ENCODE results near the gene CACNA1C.

The CACNA1C gene

DNA sequence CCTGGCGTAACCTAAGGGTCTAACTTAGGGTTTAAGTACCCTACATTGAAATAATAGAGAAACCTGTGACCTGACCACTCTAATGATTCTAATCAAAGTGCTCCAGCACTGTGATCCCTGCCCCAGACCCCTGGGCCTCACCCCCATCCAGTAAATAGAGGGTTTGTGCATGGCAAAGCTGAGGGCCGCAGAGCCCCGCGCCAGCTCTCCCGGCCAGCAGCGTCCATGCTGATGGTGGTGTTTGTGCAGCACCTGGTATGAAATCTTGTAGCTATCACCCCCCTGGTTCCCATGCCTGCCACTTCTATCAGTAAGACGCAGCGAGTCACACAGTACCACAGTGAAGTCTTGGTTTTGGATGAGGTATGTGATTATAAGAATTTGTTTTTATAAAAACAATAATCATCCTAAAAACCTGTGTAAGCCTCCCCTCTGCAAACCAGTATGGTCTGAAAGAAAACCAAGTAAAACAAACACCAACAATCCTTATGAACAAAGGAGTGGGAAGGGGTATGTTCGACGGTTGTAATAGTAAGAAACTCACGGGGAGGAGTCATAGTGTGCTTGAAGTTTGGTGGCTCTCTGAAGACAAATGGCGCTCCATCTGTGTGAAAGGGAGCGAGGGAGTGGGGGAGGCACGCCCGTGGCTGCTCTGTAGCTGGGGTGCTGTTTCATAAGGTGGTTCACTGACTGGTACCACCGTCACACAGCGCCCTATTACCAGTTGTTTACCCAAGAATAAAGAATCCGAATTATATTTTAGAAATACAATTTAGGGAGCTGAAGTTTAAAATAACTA, 156.2 kb downstream of the CACNA1C start:
- DNase-seq, result no peak

DNA sequence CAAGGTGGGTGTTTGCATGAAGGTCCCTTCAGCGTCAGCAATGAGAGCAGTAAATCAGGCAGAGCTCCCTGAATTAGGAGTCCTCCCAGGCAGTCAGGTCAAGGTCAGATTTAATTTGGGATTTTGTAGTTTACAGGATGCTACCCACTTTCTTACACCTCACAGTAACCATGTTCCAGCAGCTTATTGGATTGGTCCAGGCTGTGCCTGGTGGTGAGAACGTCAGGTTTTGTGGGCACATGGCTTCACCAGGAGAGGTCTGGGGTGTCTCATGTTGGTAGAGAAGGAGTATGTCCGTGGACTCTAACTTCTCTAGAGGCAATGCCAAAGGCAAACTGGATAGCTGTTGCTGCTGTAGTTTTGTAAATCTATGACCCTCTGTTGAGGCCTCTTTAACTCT, 158.3 kb downstream of the CACNA1C start:
- DNase-seq, result no peak

DNA sequence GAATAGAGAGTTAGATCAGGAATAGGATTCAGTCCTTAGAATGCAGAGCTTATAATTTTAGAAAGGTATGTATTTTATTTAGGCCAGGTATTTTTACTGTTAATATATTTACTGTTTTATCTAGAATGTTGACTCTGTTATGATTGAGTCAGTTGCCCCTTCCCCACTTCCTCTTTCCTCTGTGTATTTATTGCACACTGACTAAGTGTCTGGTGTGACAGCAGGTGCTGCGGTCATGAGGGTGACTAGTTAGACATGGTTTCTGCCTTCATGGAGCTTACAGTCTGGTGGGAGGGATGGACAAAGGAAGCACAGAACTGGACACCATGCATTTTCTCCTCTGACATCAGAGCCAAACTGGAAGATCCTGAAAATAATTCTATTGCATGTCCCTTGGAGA, 159.8 kb downstream of the CACNA1C start:
- no peak for DNase-seq

DNA sequence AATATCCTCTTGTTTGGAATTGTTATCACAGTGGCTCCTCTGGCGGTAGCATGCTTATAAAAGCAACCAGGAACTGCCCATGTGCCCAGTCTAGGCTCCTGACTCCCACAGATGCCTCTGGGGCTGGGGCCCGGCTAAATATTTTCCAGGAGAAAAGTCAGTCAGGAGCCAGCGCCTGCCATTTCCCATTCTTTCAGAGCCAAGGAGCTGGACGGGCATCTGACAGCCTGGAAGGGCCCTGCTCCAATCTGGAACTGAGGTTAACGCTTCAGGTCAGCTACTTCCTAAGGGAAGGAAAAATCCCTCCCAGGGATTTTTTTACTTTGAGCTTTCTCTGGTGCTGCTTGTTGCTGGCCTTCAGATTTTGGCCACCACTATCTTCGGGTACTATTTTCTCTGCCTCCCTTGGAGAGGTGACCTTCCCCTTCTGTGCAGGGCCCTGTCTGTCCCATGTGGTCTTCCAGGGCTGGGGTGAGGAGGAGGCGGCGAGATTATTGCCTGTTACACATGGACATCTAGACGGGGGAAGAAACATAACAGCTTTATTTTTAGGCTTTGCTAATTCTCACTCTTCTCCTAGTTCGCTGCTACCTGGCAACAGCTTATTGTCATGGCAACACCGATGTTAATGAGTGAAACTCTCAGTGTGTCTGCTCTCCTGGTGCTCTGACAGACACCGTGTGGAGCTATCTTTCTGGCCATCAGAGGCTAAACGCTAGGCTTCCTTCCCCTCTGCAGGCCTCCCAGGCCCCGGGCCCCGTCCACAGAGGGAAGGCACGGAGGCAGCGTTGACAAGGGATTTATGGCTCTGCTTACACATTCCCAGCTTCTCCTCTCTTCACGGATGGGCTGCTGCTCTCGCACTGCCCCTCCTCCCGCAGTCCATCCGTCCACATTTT, 160.4 kb downstream of the CACNA1C start:
- no peak for DNase-seq

DNA sequence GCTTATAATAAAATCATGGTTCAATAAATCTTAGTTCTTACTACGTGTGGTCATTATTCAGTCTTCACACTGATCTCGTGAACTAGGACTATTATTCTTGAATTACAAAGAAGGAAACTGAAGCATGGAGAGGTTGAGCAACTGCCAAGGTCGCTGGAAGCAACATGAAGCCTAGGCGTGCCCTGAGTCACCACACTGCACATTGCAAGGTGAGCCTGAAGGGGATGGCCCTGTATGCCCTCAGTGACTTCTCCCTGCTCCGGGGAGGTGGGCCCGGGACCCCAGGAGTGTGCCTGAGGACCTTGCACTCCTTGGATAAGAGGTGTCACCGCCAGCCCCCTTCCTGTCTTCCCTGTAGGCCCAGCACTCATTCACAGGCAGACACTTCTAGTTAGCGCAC, 161.6 kb downstream of the CACNA1C start:
- no peak for DNase-seq

DNA sequence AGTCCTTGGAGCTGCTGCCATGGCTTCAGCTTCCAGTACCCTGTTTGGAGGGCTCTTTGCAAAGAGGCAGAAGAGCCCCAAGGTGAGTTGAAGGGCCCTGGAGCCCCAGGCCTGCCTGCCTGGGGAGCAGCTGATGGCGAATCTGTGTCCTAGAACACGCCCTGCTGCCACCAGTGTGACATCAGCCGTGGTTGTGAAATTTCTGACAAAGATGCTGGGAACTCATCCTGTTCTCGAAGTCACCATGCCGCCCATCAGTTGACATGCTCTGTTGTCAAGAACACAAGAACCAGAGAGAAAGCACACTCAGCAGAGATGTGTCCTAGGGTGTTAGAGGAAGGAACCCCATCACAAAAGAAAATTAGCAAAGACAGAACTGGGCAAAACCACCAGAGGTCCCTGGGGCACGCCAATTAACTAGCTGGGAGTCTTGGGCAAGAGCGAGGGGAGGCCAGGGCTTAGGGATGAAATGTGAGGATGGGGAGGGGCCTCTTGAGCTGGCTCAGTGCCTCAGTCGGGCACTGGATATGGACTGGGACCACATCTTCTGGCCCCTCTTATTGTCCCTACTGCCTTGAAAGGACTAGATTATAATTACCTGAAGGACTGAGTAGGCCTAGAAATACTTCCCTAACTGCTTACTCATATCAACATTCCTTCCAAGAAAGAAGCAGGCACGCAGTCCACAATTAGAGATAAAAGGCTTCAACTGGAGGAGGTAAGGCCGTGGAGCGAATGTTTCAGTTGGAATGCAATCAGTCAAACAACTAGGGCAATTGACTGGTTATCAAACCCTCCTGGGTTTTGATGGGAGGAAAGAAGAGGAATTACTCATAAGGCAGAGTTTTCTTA, 163.1 kb downstream of the CACNA1C start:
- no peak for DNase-seq

DNA sequence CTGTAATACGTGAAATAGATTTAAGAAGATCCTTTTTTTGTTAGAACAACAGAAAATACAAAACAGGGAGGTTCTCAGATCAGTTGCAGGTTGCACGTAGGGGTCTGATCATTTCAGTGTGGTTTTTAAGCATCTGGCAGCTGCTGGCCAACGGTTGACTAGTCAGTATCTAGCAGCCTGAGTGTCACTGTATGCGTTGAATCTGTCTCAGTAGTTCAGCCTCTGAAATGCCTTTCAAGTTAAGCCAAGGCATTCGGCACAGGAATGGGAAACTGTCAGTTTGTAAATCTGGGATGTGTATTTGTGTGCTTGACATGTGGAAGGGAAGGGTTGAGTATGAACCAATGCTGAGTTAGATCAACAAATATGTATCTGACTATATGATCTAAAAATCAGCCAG, 165.9 kb downstream of the CACNA1C start:
- DNase-seq, result no peak

DNA sequence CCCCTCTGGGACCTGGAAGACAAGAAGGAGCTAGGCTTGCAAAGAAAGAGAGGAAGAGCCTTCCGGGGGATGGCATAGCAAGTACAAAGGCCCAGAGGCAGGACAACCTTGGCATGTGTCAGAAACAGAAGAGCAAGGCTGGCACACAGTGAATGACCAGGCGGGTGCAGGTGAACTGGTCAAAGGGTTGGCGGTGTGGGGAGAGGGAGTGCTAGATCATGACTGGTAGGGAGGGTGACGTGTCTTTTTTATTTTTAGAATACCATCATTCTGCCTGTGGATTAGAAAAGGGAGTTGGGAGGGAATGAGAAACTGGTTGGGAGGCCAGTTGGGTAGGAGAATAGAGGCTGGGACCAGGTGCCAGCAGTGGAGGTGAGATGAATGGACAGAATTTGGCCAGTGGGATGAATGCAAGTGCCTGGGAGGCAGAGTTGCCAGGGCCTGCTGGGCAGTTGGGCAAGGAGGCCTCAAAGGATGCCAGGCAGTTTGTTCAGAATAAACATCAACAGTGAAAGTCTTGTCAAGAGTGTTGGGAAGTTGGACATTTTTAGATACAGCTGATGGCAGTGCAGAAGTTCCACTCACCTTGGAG, 168.3 kb downstream of the CACNA1C start:
- DNase-seq, result no peak

DNA sequence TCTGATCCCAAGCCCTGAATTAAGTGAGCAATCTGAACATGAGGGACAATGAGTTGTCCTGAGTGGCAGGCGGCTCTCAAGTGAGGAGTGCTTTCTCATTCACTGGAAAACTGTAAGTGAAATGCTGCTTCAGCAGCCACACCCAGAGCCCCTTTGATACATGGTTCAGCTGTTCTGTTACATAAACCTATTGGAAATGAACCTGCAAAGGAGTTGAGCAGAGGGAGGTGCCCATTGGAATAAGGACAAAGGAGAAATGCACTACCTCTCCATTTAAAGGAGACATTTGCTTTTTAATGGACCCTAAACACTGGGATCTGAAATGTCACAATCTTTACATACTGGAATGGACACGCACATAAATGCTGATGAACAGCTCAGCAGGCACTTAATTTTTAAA, 169.9 kb downstream of the CACNA1C start:
- no peak for DNase-seq

DNA sequence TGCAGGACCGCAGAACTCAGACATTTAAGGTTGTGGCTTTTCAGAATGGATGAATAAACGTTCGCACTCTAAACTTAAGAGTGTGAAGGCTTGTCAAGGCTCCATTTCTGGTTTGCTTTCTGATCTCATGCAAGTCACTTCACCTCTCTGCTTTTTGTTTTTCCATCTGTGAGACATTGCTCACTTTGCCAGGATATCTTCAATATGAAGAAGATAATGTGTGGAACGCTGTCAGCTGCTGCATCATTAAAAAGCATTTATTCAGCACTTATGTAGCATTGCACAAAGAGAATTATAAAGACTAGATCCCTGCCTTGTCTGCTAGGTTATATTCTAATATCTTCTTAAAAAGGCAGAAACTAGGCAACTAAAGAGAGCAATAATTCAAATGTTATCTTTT, 172.2 kb downstream of the CACNA1C start:
- DNase-seq, result no peak

DNA sequence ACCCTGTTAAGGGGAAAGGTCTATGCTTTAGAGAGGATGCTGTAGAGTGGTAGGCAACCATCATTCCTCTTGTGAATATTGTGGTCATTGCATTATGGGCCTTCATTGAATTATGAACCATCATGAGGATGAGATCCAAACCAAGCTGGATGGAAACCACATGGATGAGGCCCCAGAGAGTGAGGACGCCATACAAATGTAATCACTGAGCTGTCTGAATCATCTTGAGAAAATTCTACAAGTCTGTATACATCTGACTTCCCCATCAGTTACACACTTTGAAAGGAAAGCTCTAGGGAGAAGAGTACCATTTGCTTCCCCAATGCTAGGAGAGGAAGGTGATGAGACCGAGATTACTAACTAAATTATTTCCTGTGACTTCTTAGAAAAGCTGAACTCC, 172.9 kb downstream of the CACNA1C start:
- no peak for DNase-seq

DNA sequence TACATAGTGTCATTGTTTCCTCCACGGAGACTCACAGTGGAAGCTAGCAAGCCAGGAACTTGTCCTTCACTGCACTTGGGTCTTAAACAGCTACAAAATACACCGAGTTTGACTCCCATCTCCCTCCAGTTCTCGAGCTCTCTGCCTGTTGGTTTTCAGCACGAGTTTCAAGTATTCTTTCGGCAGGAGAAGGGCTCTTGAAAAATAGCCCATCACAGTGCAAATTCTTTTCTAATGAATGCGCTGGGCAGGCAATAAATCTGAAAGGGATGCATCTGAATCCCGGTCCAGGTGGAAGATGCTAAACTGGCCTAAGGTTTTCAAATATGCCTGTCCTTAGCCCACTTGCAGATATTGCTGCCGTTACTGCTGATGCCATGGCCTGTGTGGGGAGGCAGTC, 173.9 kb downstream of the CACNA1C start:
- DNase-seq, result no peak

DNA sequence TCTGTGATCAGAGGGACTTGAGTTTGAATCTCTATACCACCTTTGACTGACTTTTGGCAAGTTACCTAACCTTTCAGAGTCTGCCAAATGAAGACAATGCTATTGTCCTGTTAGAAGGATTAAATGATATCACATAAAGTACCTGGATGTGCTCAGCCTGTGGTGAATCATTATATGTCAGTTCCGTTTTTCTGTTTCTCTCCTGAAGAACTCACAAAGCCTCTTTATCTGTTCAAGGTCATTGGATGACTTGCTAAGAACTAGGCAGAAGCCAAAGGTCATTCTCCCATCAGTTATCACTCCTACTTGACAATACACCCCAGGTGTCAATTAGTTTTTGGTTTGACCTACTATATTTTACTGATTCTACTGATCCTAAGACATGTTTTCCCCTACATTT, 174.6 kb downstream of the CACNA1C start:
- no peak for DNase-seq

DNA sequence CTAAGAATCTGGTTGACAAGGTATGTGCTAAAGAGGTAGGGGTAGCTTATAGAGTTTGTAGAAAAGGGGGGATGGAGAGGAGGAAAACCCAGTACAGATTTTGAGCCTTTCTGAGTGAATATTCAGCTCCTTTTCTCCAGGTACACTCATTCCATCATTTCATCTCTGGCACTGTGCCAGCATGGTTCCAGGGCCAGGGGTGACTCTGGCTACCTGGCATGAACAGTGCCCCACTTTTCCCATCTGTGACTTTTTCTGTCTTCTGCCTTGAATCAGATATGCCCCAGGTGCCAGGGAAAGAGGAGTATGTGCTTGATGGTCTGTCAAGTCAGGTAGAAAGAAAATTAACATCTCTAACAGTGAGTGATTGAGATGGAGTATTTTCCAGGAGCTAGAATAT, 175.7 kb downstream of the CACNA1C start:
- DNase-seq, result no peak

DNA sequence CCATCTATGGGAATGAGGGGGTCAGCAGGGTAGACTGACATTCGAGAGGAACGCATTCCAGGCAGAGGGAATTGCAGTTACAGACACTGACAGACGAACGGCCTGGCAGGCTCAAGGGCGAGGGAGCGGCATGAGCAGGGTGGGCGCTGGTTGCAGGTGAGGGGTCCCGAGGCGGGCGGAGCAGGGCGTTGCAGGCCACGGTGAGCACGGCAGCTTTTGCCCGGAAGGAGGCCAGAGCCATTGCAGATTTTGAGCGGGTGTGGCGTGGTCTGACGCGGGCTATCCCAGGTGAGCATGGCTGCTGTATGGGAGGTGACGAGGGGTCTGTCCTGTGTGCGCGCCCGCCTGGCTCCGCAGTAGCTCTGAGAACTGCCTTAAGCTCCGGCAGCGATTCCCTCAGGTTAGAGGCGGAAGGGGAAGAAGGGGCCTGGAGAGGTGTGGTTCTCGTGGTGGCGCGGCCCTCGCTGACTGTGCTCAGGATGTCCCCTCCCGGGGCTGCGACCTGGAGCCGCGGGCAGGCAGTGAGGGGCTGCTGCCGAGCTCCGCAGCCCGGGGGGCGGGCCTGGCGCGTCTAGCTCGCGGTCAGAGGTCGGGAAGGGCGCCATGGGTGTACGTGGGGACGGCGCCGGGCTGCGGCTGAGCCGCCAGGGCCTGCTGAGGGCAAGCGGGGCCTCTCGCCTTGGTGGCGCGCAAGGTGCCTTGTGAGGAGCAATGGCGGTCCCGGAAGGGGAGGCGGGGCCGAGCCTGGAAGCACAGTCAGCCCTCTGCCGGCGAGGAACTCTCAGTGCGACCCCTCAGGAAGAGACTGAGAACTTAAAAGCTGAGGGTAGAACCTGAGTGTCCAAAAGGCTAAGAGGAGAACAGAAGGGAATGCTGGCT, 177.1 kb downstream of the CACNA1C start:
- DNase-seq, result no peak

DNA sequence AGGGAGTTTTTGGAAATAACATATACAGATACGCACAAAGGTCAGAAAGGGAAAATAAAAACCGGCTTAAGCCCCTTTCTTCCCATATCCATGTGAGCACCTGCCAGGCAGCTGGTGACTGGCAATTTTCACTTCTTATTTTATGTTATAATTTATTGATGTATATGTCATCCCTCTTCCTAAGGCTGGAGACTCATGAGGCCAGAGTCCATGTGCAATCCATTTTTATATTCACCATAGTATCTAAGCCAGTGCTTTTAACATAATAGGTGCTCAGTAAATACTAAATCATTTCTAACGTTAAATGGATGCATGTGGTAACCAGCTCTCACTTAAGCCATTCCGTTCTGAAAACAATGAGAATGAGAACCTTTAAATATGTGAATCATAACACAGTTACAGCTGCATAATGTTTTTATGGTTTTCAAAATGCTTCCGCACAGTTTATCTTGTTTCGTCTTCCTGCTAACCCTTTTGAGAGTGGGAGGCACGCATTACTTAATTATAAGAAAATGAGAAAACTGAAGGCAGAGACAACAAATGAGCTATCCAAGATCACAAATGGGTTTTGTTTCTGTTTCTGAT, 178.3 kb downstream of the CACNA1C start:
- no peak for DNase-seq

DNA sequence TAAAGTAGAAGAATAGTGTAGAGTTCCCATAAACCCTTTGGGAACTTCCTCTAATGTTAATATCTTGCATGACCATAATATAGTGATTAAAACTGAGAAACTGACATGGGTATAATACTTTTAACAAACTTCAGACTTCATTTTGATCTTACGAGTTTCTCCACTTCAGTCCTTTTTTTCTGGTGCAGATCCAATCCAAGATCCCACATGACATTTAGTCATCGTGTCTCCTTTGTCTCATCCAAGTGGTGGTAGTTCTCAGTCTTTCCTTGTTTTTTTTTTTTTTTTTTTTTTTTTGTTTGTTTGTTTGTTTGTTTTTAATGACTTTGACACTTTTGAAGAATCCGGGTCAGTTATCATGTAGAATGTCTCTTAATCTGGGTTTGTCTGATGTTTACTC, 179.2 kb downstream of the CACNA1C start:
- DNase-seq, result no peak

DNA sequence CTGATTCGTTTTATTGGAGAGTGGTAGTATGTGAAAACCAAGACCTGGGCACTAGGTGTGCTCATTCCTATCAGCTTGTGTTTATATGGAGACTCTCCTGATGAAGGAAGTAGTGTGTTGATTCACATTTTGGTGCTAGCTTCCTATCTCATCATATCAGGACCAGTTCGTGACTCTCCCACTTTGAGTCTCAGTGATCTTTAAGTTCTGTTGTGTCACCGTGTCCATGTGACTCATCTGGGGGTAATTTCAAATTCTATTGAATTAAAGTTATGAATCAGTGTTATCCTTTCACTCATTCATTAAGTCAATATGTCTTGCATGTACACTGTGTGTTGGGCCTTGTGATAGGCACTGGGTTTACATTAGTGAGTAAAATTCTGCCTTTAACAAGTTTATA, 180.2 kb downstream of the CACNA1C start:
- DNase-seq, result no peak

DNA sequence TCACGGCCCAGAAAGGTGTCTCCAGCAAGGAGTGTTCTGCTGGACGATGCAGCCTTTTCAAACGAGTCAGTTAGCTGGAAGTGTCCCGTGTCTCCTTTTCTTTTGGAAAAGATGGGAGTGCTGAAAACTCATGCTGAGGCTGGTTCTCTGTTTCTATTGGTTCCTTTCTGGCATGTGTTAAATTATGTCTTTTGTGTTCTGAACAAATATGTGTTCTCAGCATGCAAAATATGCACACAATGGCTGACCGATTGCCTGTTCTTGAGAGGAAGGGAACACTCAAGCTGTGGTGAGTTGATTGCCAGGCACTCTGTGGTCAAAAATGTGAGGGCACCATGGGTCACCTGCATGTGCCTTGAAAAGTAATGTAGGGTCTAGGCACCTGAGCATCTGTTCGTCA, 181.3 kb downstream of the CACNA1C start:
- no peak for DNase-seq

DNA sequence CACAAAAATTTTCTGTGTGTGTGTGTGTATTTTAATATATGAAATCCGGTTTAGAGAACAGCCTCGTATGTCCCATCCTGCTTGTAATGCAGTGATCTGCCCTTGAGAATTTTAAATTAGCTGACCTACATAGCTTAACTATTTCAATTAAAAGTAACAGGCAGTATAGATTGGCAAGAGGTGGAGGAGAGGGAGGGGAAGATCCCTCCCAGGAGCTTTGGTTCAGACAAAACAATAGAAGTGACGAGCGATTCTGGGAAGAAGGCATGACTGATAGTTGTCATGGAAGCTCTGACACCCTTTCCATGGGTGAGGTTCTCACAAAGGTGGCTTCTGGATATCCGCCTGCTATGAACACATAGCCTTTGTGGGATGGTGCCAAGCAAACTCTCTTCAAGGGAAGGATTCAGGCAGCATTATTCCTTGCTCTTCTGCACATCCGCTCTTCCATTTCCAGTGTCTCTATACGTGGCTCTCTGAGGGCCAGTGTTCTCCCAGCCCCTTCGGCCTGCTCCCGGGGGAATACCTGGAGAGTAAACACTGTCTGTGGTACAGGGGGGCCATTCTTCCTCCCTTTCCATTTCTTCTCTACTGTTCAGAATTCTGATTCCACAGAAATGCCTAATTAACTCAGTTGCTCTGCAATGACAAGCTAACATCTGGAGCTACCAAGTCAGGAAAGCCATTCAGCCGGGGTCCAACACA, 182.0 kb downstream of the CACNA1C start:
- no peak for DNase-seq

Measured in central memory CD4-positive, alpha-beta T cell (primary cell).